Right lobe of liver (tissue), 4 donors: Measurements from ENCODE around the gene LCN1.

Source experiments
- CTCF ChIP-seq, 4 donors: fragments of 200-600 bp in 3 of 4; fragments of 450-650 bp in 1 of 4; IDR thresholded peaks; one replicate each; pipeline versions ENCODE4 v1.5.1 to v1.8.0; 2016 to 2022; ENCODE audit warnings: antibody characterized with exemption in 4 of 4, mild to moderate bottlenecking in 2 of 4
- POLR2A ChIP-seq: fragments of 450-650 bp; IDR thresholded peaks from one replicate; pipeline ENCODE4 v1.6.1; 2017; ENCODE audit warnings: antibody characterized with exemption, mild to moderate bottlenecking
- donor health status: DM: no; HTN: no; CAD: no.
- donor health status: DM: no; HTN: no; CAD: no.
- donor health status: DM: no; HTN: yes; CAD: no.

DNA sequence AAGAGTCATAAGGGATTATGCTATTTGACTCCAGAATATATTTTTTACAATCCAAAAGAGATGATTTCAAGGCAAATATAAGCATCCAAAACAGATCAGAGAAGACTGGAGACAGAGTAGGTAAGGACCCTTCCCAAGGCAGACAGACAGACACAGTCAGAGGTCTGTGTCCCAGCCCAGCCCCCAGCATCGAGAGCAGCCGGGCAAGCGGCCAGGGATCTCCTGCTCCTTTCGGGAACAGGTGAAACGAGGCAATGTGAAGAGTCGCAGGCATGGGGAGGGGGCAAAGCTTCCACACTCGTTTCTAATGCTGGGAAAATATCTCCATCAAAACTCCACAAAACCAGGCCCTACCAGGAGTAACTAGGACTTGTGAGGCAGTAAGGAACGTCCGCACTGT is 46.1 kb downstream of the LCN1 start:
- TF ChIP-seq CTCF (IDR thresholded peaks at IDR 0.05) (no peak), POLR2A (no peak)
